IPS DF 4.7 (cell line): ENCODE data around the gene SYNGR3.
"Not testable (repeated sequence)": the region's sequence is repeated elsewhere in the genome, so short reads cannot be mapped to it uniquely, and the experiment has no call there.

Source experiments
- DNase-seq: peaks from one replicate; pipeline ENCODE4 v3.0.0-alpha.2; 2013; ENCODE audit warnings: low spot score; ENCODE audit errors: extremely low read depth

SYNGR3 gene

GRCh38 chr16:1959269-1960039, 30.3 kb upstream of the SYNGR3 start, which contains the start of gene NDUFB10:
Gene NDUFB10, plus strand, starts transcription at chr16:1959538. Its CDS starts 87 bp downstream, at chr16:1959625.
- DNase-seq: no peak

DNA sequence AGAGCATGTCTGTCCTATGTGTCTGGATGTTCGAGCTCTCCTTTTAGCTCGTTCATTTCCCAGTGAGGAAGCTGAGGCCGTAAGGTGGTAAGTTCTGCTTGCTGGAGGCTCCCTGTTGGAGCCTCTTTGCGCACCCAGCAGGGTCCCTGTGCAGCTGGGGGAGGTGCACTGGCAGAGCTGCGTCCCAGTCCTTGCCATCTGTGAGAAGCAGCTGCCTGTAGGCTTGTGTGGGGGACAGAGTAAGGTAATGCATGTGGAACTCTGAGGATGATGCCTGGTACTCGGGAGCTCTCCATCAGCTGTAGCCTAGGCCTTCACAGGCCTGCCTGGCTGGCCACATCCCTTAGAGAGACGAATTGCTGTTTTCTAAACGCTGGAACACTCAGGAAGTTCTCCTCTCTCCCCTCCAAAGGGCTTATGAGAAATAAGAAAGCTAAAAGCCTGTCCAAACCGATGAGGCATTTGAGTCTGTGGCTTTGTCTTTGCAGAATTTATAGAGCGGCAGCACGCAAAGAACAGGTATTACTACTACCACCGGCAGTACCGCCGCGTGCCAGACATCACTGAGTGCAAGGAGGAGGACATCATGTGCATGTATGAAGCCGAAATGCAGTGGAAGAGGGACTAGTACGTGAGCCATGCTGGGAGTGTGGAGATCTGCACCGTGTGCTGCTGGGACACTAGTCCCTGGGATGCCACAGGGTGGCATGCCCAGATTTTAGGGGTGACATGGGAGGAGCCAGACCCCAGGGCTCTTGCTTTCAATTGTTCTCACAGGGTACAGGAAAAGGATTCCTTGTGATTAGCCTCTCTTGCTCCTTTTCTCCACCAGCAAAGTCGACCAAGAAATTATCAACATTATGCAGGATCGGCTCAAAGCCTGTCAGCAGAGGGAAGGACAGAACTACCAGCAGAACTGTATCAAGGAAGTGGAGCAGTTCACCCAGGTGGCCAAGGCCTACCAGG, 28.8 kb upstream of the SYNGR3 start:
- no peak for DNase-seq

DNA sequence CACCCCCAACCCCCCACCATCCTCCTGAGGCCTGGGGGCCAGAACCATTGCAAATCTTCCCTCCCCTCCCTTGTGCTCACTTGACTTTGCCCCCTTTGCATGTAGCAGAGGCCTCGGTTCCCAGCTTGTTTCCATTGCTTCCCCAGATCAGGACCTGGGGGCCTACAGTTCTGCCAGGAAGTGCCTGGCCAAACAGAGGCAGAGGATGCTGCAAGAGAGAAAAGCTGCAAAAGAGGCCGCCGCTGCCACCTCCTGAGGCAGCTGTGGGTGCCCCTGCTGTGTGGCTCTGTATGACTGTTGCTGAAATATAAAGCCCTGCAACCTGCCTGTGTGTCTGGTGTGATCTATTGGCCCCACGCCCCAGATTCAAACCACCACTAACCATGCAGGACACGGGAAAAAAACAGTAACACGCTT, 28.1 kb upstream of the SYNGR3 start:
- no peak for DNase-seq

- DNase-seq: not testable (repeated sequence)
These were observed 27.3 kb upstream of the SYNGR3 start for GRCh38 chr16:1962161-1963153.

- no peak for DNase-seq
These were observed 25.8 kb upstream of the SYNGR3 start for GRCh38 chr16:1963806-1964505.

GRCh38 chr16:1964506-1965395, 25.0 kb upstream of the SYNGR3 start, which contains the start of gene RPS2:
Gene RPS2, minus strand, starts transcription at chr16:1964826. Its CDS starts 201 bp downstream, at chr16:1964625.
- DNase-seq: no peak

GRCh38 chr16:1965396-1966001, 24.3 kb upstream of the SYNGR3 start:
- DNase-seq: no peak

GRCh38 chr16:1966460-1966859, 23.3 kb upstream of the SYNGR3 start, which contains the start of gene RNF151:
Gene RNF151, plus strand, starts transcription at chr16:1966856. Its CDS starts 26 bp downstream, at chr16:1966882.
- DNase-seq: no peak

- no peak for DNase-seq
These were observed 21.4 kb upstream of the SYNGR3 start for GRCh38 chr16:1968146-1968953.

DNA sequence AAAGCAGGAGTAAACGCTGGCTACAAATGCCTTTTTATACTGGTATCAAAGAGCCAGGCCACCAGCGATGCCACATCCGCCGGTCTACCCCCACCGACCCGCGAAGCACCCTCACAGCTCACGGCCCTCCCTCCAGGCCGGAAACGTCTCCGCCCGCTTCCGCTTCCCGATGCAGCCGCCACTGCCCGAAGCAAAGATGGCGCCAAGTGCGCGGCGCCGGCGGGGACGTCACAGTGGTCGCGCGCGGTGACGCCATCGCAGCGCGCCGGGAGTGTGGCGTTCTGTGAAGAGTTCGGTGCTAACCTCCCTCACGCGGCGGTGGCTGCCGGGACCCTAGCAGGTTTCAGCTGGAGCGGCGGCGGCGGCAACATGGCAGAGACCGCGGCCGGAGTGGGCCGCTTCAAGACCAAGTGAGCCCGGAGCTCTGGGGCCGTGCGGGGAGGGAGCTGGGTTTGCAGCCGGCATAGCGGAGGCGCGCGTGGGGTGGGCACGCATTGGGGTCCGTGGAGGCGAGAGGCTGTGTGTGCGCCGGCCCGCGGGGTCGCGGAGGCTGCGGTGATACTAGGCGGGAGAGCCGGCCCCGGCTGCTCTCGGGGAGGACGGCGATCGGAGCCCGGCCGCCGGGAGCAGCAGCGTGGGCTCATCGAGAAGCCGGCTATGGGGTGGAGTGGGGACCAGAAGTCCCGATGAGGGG, 17.8 kb upstream of the SYNGR3 start, which contains the start of gene TBL3:
Gene TBL3 (plus strand): TSS at position 258 of the 694 bp plus-strand sequence. CDS start 112 bp downstream, at position 370.
- no peak for DNase-seq

DNA sequence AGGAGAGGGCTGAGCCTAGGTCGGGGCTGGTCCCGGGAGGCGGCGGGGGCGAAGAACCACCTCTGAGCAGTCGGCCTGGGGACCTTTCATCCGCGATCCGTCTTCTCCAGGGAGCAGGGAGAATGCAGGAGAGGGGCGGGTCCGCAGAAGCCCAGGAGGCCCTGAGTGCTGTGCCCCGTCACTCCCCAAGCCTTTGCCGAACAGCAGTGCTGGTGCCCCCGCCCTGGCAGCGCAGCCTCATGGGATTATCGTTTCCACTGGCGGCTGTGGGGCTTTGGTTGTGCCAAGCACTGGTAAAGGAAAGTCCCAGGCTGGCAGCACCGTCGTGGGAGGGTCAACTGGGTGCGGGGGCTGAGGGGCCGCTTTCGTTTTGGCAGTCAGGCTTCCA, 17.3 kb upstream of the SYNGR3 start:
- DNase-seq: no peak

- DNase-seq: no peak
These were observed 16.2 kb upstream of the SYNGR3 start for GRCh38 chr16:1973461-1974156.

DNA sequence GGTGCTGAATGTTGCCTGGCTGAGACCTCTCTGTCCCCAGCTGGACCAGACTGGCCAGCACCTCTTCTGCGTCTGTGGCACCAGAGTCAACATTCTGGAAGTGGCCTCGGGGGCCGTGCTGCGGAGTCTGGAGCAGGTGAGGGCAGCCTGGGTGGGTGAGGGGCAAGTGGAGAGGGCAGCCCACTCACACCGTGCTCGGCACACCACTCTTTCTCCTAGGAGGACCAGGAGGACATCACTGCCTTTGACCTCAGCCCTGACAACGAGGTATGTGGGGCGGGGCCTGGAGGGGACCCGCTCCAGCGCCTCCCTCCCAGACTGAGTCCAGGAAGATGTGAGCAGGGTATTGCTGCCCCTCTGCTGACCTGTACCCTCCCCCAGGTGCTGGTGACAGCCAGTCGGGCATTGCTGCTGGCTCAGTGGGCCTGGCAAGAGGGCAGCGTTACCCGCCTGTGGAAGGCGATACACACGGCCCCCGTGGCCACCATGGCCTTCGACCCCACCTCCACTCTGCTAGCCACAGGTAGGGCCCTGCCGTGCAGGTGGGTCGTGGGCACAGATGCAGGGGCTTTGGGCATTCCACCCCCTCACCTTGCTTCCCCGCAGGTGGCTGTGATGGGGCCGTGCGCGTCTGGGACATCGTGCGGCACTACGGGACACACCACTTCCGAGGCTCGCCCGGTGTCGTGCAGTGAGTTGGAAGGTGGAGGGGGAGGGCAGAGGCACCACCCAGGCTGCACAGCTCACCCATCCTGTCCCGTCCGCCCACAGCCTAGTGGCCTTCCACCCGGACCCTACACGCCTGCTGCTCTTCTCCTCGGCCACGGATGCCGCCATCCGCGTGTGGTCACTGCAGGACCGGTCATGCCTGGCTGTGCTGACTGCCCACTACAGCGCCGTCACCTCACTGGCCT, 15.4 kb upstream of the SYNGR3 start:
- no peak for DNase-seq

GRCh38 chr16:1975432-1976215, 14.1 kb upstream of the SYNGR3 start:
- DNase-seq: no peak

DNA sequence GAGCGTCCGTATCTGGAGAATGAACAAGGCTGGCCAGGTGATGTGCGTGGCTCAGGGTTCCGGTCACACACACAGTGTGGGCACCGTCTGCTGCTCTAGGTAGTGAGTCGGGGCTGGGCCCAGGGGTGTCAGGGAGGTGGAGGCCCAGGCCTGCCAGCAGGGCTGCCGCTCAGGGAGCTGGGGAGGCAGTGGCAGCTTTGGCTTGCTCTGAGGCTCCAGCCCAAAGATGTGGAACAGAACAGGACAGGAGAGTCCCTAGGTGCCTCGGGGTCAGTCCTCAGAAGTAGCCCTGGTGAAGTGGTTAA, 13.6 kb upstream of the SYNGR3 start:
- DNase-seq: no peak
